ENCODE data around the gene ARHGEF26. TPM values are rescaled to one million over a fixed set of nuclear protein-coding genes. Genes with fewer than 3 reads are reported as not detected.

Gene ARHGEF26
- total RNA-seq, 1 experiment from 2014 or later = 20.8 TPM

DNA sequence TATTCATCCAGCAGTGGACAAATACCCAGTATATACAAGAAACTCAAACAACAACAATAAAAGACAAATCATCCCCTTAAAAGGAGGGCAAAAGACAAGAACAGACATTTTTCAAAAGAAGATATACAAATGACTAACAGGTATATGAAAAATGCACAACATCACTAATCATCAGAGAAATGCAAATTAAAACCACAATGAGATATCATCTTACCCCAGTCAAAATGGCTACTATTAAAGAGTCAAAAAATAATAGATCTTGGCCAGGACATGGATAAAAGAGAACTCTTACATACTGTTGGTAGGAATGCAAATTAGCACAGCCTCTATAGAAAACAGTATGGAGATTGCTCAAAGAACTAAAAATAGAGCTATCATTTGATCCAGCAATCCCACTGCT lies 186.2 kb downstream of the ARHGEF26 start:
- Histone ChIP-seq H3K4me1 (no peaks in the 10 kb centered on the region), H3K27me3 (replicated peaks; ENCODE audit: control insufficient read depth, insufficient read depth, low read length) (no peaks in the 10 kb centered on the region), H3K9me3 (no peaks in the 10 kb centered on the region), H3K4me3 (ENCODE audit: low read depth, low read length) (no peak overlapping the region), H3K36me3 (ENCODE audit: control insufficient read depth, insufficient read depth, low read length) (peaks cover 2% of the 10 kb centered on the region; the same call in 1 of the 2 replicates)
- TF ChIP-seq, protein P1, sequence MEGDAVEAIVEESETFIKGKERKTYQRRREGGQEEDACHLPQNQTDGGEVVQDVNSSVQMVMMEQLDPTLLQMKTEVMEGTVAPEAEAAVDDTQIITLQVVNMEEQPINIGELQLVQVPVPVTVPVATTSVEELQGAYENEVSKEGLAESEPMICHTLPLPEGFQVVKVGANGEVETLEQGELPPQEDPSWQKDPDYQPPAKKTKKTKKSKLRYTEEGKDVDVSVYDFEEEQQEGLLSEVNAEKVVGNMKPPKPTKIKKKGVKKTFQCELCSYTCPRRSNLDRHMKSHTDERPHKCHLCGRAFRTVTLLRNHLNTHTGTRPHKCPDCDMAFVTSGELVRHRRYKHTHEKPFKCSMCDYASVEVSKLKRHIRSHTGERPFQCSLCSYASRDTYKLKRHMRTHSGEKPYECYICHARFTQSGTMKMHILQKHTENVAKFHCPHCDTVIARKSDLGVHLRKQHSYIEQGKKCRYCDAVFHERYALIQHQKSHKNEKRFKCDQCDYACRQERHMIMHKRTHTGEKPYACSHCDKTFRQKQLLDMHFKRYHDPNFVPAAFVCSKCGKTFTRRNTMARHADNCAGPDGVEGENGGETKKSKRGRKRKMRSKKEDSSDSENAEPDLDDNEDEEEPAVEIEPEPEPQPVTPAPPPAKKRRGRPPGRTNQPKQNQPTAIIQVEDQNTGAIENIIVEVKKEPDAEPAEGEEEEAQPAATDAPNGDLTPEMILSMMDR (IDR thresholded peaks at IDR 0.05; ENCODE audit: insufficient read depth in 1 of 2, low read depth in 1 of 2, low read length in 1 of 2, severe bottlenecking in 1 of 2, unreplicated experiment in 1 of 2) = no peak
- POLR2A ChIA-PET = no interaction called here
- H3K27me3 Mint-ChIP-seq (ENCODE audit: insufficient read depth, unreplicated experiment) = no peaks in the 10 kb centered on the region
- BruUV-seq (replicated peaks) = no TSS peak
- intact Hi-C loops (cut with micrococcal nuclease; ENCODE audit: unreplicated experiment) = no loop called here
- peaks cover 49% of the 10 kb centered on the region for H3K36me3 Mint-ChIP-seq (ENCODE audit: insufficient read depth, unreplicated experiment)
- no peak overlapping the region for H3K27ac Mint-ChIP-seq (ENCODE audit: unreplicated experiment)
- H3K9me3 Mint-ChIP-seq (ENCODE audit: unreplicated experiment) = no peaks in the 10 kb centered on the region
- DNase-seq = no peak
- H3K4me1 Mint-ChIP-seq (ENCODE audit: low read depth, unreplicated experiment) = no peaks in the 10 kb centered on the region
- CTCF ChIA-PET = no interaction called here
- H3K4me3 Mint-ChIP-seq (ENCODE audit: unreplicated experiment) = no peak overlapping the region

Other genes with a start within 250 kb of the ARHGEF26 start
- 76.4 and 87.3 TPM in 2 replicates for gene DHX36, start 203.1 kb downstream of the ARHGEF26 start, total RNA-seq (2022)